Measurements from ENCODE around the gene ARHGAP11A. TPM values are rescaled to one million over a fixed set of nuclear protein-coding genes. Genes with fewer than 3 reads are reported as not detected.

The ARHGAP11A gene
- total and polyA plus RNA-seq, 9 of the 15 experiments (the other 6 are each of a cell fraction or from before 2014, with no cell fraction given), result 17.5 to 92.5 (median 61.1) TPM

DNA sequence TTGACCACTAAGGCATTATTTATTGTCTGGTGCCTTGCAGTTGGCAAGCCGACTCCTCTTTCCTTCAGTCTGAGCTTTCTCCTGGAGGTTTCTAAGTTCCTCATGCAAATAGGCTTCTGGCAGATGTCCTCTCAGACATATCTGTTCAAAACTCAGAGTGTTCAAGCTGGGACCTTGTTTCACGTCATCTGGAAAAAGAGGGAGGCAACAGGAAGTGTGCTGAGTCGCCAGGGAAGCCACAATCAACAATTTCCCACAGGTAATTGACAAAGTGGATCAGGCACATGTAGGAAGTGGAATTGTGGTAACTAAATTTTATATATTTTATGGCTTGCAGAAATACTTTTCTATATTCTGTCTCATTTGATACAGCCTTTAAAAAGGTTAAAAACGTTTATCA is 40.8 kb downstream of the ARHGAP11A start:
- Histone ChIP-seq H3K9ac (ENCODE audit: insufficient read depth in 1 of 2, low read depth in 2 of 2, low read length in 2 of 2) (no peak overlapping the region), H3K27me3 (ENCODE audit: control insufficient read depth in 2 of 2, insufficient read depth in 2 of 2, low read length in 2 of 2) (no peaks in the 10 kb centered on the region), H3K79me2 (ENCODE audit: control insufficient read depth, insufficient read depth, low read length) (no peaks in the 10 kb centered on the region), H3K4me3 (no peak overlapping the region), H3K36me3 (ENCODE audit: control insufficient read depth, insufficient read depth, low read length) (no peaks in the 10 kb centered on the region), H3K4me2 (ENCODE audit: insufficient read depth, low read length) (no peak overlapping the region), H3K9me1 (ENCODE audit: control insufficient read depth, insufficient read depth, low read length) (no peaks in the 10 kb centered on the region), H3K27ac (ENCODE audit: extremely low read depth, low read depth, low read length) (no peak overlapping the region), H3K9me3 (replicated peaks; ENCODE audit: control insufficient read depth, insufficient read depth, low read depth, low read length) (no peaks in the 10 kb centered on the region), H4K20me1 (replicated peaks; ENCODE audit: control insufficient read depth, insufficient read depth, low read length) (0 out of 2 replicates have a peak, but pooled peaks cover 5% of the 10 kb centered on the region), H3K4me1 (replicated peaks in 1 of 2; ENCODE audit: control insufficient read depth in 2 of 2, insufficient read depth in 2 of 2, low read length in 2 of 2) (peaks cover 0 to 20% of the 10 kb centered on the region in 2 experiments; a peak in 3 of 5 replicates), H2AFZ (ENCODE audit: low read depth, low read length) (no peak overlapping the region)
- TF ChIP-seq RBFOX2 (IDR thresholded peaks at IDR 0.05; ENCODE audit: low read depth, low read length), result no peak
- TF ChIP-seq ZNF274 (IDR thresholded peaks at IDR 0.05; ENCODE audit: borderline replicate concordance, low read depth, low read length), result no peak
- no peak for TF ChIP-seq ZNF696 (CRISPR knock-in tag; conservative IDR thresholded peaks at IDR 0.05)
- TF ChIP-seq RNF2 (IDR thresholded peaks at IDR 0.05), result no peak
- TF ChIP-seq XRCC3 (IDR thresholded peaks at IDR 0.05), result no peak
- TF ChIP-seq HOXB6 (CRISPR knock-in tag; IDR thresholded peaks at IDR 0.05; ENCODE audit: borderline replicate concordance), result no peak
- no peak for TF ChIP-seq NR4A1 (CRISPR knock-in tag; IDR thresholded peaks at IDR 0.05)
- no peak for TF ChIP-seq NR4A1 (tag; IDR thresholded peaks at IDR 0.05)
- TF ChIP-seq ZNF695 (CRISPR knock-in tag; IDR thresholded peaks at IDR 0.05), result no peak
- TF ChIP-seq POLR2H (tag; IDR thresholded peaks at IDR 0.05; ENCODE audit: low read depth), result no peak
- TF ChIP-seq, protein P1, sequence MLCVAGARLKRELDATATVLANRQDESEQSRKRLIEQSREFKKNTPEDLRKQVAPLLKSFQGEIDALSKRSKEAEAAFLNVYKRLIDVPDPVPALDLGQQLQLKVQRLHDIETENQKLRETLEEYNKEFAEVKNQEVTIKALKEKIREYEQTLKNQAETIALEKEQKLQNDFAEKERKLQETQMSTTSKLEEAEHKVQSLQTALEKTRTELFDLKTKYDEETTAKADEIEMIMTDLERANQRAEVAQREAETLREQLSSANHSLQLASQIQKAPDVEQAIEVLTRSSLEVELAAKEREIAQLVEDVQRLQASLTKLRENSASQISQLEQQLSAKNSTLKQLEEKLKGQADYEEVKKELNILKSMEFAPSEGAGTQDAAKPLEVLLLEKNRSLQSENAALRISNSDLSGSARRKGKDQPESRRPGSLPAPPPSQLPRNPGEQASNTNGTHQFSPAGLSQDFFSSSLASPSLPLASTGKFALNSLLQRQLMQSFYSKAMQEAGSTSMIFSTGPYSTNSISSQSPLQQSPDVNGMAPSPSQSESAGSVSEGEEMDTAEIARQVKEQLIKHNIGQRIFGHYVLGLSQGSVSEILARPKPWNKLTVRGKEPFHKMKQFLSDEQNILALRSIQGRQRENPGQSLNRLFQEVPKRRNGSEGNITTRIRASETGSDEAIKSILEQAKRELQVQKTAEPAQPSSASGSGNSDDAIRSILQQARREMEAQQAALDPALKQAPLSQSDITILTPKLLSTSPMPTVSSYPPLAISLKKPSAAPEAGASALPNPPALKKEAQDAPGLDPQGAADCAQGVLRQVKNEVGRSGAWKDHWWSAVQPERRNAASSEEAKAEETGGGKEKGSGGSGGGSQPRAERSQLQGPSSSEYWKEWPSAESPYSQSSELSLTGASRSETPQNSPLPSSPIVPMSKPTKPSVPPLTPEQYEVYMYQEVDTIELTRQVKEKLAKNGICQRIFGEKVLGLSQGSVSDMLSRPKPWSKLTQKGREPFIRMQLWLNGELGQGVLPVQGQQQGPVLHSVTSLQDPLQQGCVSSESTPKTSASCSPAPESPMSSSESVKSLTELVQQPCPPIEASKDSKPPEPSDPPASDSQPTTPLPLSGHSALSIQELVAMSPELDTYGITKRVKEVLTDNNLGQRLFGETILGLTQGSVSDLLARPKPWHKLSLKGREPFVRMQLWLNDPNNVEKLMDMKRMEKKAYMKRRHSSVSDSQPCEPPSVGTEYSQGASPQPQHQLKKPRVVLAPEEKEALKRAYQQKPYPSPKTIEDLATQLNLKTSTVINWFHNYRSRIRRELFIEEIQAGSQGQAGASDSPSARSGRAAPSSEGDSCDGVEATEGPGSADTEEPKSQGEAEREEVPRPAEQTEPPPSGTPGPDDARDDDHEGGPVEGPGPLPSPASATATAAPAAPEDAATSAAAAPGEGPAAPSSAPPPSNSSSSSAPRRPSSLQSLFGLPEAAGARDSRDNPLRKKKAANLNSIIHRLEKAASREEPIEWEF (CRISPR knock-in tag; IDR thresholded peaks at IDR 0.05), result no peak
- TF ChIP-seq NFIX (CRISPR knock-in tag; IDR thresholded peaks at IDR 0.05; ENCODE audit: low read depth), result no peak
- TF ChIP-seq, protein P2, sequence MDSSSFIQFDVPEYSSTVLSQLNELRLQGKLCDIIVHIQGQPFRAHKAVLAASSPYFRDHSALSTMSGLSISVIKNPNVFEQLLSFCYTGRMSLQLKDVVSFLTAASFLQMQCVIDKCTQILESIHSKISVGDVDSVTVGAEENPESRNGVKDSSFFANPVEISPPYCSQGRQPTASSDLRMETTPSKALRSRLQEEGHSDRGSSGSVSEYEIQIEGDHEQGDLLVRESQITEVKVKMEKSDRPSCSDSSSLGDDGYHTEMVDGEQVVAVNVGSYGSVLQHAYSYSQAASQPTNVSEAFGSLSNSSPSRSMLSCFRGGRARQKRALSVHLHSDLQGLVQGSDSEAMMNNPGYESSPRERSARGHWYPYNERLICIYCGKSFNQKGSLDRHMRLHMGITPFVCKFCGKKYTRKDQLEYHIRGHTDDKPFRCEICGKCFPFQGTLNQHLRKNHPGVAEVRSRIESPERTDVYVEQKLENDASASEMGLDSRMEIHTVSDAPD (CRISPR knock-in tag; IDR thresholded peaks at IDR 0.05), result no peak
- TF ChIP-seq, protein P3, sequence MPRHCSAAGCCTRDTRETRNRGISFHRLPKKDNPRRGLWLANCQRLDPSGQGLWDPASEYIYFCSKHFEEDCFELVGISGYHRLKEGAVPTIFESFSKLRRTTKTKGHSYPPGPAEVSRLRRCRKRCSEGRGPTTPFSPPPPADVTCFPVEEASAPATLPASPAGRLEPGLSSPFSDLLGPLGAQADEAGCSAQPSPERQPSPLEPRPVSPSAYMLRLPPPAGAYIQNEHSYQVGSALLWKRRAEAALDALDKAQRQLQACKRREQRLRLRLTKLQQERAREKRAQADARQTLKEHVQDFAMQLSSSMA (CRISPR knock-in tag; IDR thresholded peaks at IDR 0.05), result no peak
- no peak for TF ChIP-seq HLTF (IDR thresholded peaks at IDR 0.05)
- ATAC-seq (no peak), FAIRE-seq (no peak), DNase-seq (ENCODE audit: extremely low read depth in 1 of 4, low spot score in 3 of 4) (no peak)
- CTCF ChIA-PET (ENCODE audit: low intra/inter-chr PET ratio), result no interaction called here
- in situ Hi-C loops (cut with MboI), result no loop called here
- WGBS (ENCODE audit: insufficient coverage, low coverage, missing lambda C conversion rate), result 30% methylated on average over 4 of the region's 4 CpGs
- POLR2A ChIA-PET, result interaction anchor here (0.6 kb wide), 1 partner anchor 1474 kb away, joined by 3 read pairs; no protein-coding TSS in a partner anchor
- BruUV-seq (replicated peaks), result no TSS peak
- intact Hi-C loops (cut with micrococcal nuclease), result no loop called here
